ENCODE data around the gene ATG4B. TPM values are rescaled to one million over a fixed set of nuclear protein-coding genes. Genes with fewer than 3 reads are reported as not detected.

ATG4B gene
- total RNA-seq, 1 experiment from 2014 or later: 80.9 TPM

DNA sequence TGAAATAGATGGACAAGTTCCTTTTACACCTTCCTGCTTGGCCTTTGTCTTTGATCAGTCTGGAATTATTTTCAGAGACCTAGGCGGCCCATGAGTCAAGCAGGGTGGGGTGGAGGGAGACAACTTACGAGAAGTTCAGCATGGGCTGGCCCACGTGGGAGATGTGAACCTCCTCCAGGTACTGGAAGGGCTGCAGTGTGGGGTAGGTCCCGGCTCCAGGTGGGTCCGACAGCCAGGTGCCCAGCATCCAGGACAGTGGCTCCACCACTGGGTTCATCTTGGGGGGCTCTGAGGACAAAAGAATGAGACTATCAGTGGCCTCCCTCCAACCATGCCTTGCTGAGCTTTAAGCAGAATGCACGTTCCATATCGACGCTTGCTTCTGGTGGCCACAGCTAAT lies 31.3 kb upstream of the ATG4B start:
- DNase-seq (ENCODE audit: low read depth in 1 of 2, low spot score in 2 of 2): no peak
- Histone ChIP-seq H3K27me3 (replicated peaks) (no peaks in the 10 kb centered on the region), H3K4me1 (replicated peaks) (peaks cover 10% of the 10 kb centered on the region)

DNA sequence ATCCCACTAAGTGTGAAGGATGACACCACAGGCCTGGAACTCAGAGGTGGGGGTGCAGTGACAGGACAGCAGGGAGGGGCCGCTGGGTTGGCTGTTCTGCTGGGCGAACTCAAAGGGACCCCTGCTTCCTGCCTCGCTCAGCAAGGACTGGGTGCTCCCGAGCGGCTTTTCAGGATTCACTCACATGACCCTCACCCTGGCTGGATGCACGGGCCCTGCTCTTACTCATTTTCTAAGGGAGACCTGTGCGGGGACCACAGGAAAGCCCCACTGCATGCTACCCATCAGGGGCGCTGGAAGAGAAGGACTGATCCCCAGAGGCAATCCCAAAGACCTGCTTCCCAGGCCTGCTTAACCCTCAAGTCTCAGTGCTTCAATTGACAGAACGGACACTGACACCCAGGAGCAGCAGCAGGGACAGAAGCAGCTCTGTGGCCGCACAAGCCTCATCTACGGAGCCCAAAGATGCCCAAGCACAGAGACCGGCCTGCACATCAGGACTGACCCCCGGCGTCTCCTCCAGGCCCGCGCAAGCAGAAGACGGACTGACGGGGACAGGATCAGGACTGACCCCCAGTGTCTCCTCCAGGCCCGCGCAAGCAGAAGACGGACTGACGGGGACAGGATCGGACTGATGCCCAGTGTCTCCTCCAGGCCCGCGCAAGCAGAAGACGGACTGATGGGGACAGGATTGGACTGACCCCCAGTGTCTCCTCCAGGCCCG lies 30.2 kb upstream of the ATG4B start:
- Histone ChIP-seq H3K9me3 (replicated peaks) (no peaks in the 10 kb centered on the region), H3K4me3 (no peak overlapping the region), H3K4me1 (replicated peaks) (peaks cover 13% of the 10 kb centered on the region), H3K27ac (no peak overlapping the region), H3K27me3 (replicated peaks) (no peaks in the 10 kb centered on the region), H3K36me3 (peaks cover 40% of the 10 kb centered on the region)
- no peak for DNase-seq (ENCODE audit: low read depth in 1 of 2, low spot score in 2 of 2)

More for the DNA sequence above, 31.3 kb upstream of the ATG4B start:
- Histone ChIP-seq H3K9me3 (replicated peaks) (no peaks in the 10 kb centered on the region), H3K36me3 (peaks cover 44% of the 10 kb centered on the region), H3K27ac (no peak overlapping the region), H3K4me3 (no peak overlapping the region)

DNA sequence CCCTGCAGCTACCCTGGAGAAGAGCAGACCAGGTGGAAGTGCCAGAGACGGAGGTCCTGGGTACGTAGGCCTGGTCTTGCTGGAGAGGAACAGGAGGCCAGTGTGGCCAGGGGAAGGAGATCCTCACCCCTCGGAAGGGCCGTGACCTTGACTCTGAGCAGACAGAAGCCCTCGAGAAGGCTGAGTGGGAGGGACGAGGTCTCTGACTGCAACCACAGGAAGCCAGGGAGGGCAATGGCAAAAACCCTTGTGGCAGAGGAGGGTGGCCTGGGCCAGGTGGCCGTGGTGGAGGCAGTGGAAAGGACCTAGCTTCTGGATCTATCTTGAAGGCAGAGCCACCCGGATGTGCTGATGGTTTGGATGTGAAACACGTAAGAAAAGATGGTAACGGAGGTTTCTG lies 28.6 kb upstream of the ATG4B start:
- Histone ChIP-seq H3K27me3 (replicated peaks) (no peaks in the 10 kb centered on the region), H3K36me3 (peaks cover 34% of the 10 kb centered on the region), H3K9me3 (replicated peaks) (no peaks in the 10 kb centered on the region), H3K4me1 (replicated peaks) (peaks cover 18% of the 10 kb centered on the region), H3K27ac (no peak overlapping the region), H3K4me3 (no peak overlapping the region)
- no peak for DNase-seq (ENCODE audit: low read depth in 1 of 2, low spot score in 2 of 2)

DNA sequence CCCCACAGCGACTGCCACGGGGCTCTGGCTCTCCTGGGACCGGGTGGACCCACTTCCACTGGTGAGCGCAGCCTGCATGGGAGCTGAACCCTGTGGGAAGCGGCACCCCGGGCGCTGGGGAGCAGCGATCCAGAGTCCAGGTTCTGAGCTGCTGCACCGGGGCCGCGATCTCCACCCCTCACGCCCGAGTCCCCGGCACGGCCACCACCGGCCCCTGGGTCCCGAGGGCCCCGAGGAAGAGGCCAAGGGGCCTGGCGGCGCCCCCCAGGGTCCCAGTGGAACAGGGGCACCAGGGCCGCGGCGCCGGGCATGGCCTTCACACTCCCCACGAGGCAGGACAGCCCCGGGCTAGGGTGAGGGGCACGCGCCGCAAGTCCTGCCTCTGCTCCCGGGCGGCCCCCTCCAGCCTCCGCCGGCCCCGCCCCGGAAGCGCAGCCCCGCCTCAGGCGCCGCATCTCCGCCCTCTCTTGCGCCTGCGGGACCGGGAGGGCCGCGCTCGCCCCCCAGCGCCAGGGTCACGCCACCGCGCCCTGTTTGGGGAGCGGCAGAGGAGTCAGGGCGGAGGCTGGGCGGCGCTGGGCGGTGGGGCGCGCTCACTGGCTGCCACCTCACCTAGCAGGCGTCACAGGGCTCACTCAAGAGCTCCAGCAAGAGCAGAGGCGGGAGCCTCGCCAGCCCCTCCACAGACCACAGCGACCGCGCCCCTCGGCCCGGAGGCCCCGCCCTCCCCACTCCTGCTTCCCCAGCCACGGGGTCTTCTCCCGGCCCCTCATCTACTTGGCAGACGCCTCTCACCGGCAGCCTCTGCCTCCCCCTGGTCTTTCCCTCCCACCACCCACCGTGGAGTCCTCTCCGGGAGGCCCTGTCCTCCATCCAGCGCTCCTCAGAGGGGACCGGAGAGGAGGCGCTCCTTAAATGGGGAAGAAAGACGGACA lies 27.4 kb upstream of the ATG4B start:
- Histone ChIP-seq H3K36me3 (peaks cover 24% of the 10 kb centered on the region), H3K4me3 (peak overlapping the region; percentile 35), H3K4me1 (replicated peaks) (peaks cover 18% of the 10 kb centered on the region), H3K27me3 (replicated peaks) (no peaks in the 10 kb centered on the region), H3K9me3 (replicated peaks) (no peaks in the 10 kb centered on the region), H3K27ac (0 out of 2 replicates have a peak overlapping the region, but pooled peaks have one; percentile 32)
- peak; percentile 65 to 77 for DNase-seq (ENCODE audit: low read depth in 1 of 2, low spot score in 2 of 2)

DNA sequence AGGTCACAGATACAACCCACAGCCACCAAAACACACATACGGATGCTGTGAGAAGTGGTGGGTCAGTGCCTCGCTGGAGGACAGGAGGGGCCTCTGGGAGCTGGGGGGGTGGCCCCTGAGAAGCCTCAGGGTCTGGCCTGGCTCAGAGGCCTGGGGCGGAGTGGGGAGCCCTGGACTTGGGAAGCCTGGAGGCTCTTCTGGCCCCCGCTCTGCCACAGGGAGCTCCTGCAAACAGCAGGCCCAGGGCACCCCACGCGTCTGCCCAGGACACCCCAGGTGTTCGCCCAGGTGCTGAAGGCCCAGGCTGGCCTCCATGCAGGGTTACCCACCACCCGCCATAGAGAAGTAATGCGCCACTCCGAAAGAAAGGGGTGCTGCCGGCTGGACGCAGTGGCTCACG lies 26.4 kb upstream of the ATG4B start:
- peaks cover 17% of the 10 kb centered on the region for H3K36me3 ChIP-seq
- peaks cover 18% of the 10 kb centered on the region for H3K4me1 ChIP-seq (replicated peaks)
- H3K27me3 ChIP-seq (replicated peaks): no peaks in the 10 kb centered on the region
- H3K27ac ChIP-seq: no peak overlapping the region
- no peaks in the 10 kb centered on the region for H3K9me3 ChIP-seq (replicated peaks)
- DNase-seq (ENCODE audit: low read depth in 1 of 2, low spot score in 2 of 2): no peak
- no peak overlapping the region for H3K4me3 ChIP-seq

DNA sequence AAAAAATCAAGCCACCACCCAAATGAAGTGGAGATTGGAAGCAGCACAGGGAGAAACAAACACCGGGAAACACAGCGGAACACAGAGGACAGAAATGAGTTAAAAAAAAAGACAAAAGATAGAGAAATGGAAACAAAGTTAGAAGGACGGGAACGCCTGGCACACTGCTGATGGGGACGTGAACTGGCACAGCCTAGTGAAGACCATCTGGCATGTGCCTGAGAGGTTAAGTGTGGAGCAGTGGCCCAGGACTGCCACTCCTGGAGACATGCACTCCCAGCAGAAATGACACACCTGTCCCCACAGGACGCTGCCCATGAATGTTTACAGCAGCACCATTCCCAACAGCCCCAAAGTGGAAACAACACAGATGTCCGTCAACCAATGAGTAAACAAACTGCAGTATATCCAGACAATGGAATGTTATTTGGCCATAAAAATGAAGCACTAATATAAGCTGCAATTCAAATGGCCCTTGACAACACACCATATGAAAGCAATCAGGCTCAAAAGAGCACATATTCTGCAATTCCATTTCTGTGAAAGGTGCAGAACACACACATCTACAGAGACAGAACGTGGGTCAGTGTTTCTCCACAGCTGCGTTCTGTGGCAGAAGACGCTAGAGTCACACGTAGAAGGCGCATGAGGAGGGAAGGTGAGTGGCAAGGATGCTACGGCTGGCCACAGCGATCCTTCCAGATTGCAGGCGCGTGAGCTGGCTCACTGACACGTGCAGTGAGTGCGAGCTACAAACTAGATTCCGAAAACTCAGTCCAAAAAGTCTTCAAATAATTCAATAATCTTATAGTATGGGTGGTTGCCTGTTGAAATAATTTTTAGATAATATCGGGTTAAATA lies 25.1 kb upstream of the ATG4B start:
- Histone ChIP-seq H3K27me3 (replicated peaks) (no peaks in the 10 kb centered on the region), H3K36me3 (peaks cover 18% of the 10 kb centered on the region), H3K4me1 (replicated peaks) (peaks cover 18% of the 10 kb centered on the region), H3K9me3 (replicated peaks) (no peaks in the 10 kb centered on the region), H3K27ac (no peak overlapping the region), H3K4me3 (no peak overlapping the region)
- DNase-seq (ENCODE audit: low read depth in 1 of 2, low spot score in 2 of 2): no peak

DNA sequence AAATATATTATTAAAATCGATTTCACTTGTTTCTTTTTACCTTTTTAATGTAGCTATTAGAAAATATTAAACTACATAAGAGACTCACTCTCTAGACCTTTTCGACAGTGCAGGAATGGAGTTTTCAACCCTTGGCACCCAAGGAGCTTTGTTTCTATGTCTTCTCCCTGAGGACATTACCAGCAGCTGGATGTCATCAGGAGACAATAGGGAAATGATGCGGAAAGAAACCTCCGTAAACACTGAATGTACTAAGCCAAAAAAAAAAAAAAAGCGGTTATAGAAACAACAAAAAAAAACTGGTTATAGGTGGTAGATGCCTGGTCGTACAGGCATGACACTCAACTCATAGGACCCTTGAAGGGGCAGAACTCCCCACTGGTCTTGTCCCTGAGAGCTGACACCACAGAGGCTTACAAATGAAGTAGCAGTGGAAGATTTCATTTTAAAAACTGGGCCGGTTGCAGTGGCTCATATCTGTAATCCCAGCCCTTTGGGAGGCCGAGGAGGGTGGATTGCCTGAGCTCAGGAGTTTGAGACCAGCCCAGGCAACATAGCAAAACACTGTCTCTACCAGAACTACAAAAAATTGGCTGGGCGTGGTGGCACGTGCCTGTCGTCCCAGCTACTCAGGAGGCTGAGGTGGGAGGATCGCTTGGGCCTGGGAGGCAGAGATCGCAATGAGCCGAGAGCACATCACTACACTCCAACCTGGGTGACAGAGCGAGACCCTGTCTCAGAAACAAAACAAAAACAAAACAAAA lies 24.3 kb upstream of the ATG4B start:
- H3K36me3 ChIP-seq: peaks cover 21% of the 10 kb centered on the region
- H3K27me3 ChIP-seq (replicated peaks): no peaks in the 10 kb centered on the region
- no peak overlapping the region for H3K27ac ChIP-seq
- no peak overlapping the region for H3K4me3 ChIP-seq
- DNase-seq (ENCODE audit: low read depth in 1 of 2, low spot score in 2 of 2): peak in 1 of 2 experiments; percentile 12
- no peaks in the 10 kb centered on the region for H3K9me3 ChIP-seq (replicated peaks)
- peaks cover 18% of the 10 kb centered on the region for H3K4me1 ChIP-seq (replicated peaks)

DNA sequence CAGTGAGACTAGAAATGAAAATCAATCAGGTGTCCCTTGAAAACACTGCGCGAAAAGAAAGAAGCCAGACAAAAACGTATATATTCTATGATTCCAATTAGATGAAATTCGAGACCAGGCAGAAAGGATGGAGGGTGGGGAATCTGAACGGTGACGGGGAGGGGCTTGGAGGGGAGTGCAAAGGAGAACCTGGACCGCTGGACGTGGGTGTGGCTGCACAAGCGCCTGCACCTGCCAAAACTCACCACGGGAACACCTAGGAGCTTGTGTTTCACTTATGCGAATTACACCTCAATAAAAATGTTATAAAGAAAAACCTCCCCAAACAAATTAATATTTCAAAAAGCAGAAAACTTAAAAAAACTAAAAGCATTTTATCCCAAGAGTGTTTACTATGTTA lies 22.5 kb upstream of the ATG4B start:
- Histone ChIP-seq H3K27ac (no peak overlapping the region), H3K9me3 (replicated peaks) (no peaks in the 10 kb centered on the region), H3K27me3 (replicated peaks) (no peaks in the 10 kb centered on the region), H3K4me1 (replicated peaks) (peaks cover 14% of the 10 kb centered on the region), H3K4me3 (no peak overlapping the region), H3K36me3 (peaks cover 22% of the 10 kb centered on the region)
- DNase-seq (ENCODE audit: low read depth in 1 of 2, low spot score in 2 of 2): no peak

DNA sequence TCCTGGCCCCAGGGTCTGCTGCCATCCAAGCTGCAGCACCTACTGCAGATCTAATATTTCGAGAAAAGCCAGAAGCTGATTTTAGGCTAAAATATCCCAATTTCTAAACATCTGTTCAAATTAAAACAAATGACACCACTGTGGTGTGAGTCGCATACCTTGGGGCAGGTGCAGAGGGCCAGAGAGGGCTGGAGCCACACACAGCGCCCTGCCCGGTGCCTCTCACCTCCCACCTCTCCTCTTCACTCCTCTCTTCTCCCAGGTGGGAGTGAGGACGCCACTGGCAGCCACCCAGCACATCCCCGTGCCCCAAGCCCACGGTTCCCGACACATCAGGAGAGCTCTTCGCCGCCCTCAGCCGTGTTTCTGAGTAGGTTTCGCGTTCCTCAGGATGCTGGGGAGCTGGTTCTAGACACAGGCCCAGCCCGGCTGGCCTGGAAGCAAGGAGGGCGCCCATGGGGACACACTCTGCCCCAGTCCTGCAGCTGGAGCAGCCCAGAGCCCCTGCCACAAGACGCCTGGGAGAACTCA lies 21.9 kb upstream of the ATG4B start:
- no peak overlapping the region for H3K27ac ChIP-seq
- H3K4me1 ChIP-seq (replicated peaks): peaks cover 9% of the 10 kb centered on the region
- no peaks in the 10 kb centered on the region for H3K27me3 ChIP-seq (replicated peaks)
- no peak for DNase-seq (ENCODE audit: low read depth in 1 of 2, low spot score in 2 of 2)
- no peaks in the 10 kb centered on the region for H3K9me3 ChIP-seq (replicated peaks)
- H3K4me3 ChIP-seq: no peak overlapping the region
- peaks cover 22% of the 10 kb centered on the region for H3K36me3 ChIP-seq

DNA sequence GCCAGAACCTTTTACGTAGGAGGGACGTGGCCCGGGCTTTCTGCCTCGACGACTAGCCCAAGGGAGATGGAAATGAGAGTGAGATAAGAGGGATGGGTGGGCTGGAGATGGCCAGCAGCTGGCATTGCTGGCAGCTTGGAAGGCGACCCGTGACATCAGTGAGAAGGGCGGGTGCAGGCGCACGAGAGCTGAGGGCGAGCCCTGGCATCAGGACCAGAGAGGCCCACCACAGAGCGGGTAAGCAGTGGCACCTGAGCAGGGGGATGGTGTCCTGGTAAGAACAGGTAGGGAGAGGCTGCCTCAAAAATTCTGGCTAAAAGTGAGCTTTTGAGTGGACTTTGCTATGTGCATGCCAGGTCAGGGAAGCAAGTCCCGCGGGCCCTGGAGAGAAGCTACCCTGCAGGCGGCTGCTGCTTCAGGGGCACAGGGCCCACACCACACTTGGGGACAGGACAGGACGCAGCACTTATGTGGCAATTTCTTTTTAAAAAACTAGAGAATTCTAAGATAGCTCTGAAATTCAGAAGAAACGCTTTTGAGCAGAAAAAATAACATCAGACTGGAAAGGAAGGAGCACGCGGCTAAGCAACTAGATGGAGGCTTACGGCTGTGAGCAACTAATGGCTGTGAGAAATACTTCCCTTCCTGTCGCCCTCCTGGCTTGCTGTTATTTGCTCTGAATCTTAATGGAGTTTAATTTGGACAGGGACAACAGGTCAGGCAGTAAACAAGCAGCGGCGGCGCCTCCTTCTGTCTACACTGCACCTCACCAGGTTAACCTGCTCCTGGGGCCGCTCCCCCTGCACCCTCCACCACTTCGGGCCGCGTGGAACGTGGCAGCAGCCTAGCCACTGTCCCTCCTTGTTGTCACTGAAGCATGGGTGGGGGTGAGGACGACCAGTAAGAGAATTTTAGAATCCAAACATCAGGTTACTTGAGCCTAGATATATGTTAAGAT lies 21.0 kb upstream of the ATG4B start:
- H3K4me1 ChIP-seq (replicated peaks): peaks cover 9% of the 10 kb centered on the region
- H3K4me3 ChIP-seq: no peak overlapping the region
- no peaks in the 10 kb centered on the region for H3K27me3 ChIP-seq (replicated peaks)
- no peaks in the 10 kb centered on the region for H3K9me3 ChIP-seq (replicated peaks)
- no peak for DNase-seq (ENCODE audit: low read depth in 1 of 2, low spot score in 2 of 2)
- H3K36me3 ChIP-seq: peaks cover 22% of the 10 kb centered on the region
- H3K27ac ChIP-seq: no peak overlapping the region

DNA sequence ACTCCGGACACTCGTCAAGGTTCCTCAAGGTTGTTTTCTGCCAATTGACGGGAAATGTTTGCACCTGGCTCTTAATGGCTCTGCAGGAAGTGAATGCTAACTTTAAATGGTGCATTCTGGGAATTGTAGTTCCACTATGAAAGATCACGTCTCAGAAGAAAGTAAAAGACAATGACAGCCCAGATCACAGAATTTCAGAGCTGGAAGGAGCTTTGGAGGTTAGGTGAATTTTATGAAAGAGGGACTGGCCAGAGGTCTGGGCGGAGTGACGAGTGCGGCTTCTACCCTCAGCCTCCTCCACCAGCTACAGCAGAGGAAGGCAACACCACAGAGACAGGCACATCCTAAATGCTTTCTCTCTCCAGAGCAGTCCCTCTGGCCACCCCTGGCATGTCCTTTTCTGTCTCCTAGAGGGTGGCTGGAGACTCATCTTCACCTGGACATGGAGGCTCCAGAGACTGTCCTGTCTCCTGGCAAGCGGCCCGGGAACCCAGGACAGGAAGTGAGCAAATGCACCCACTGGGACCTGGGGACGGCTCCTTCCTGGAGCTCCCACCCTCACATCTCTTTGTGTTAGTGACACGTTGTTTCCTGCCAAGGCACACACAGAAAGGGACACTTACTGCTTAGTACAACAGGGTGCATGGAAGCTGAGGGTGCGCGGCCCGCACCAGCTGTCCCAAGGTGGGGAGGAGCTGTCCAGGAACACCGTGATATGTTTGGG lies 19.9 kb upstream of the ATG4B start:
- DNase-seq (ENCODE audit: low read depth in 1 of 2, low spot score in 2 of 2): no peak
- Histone ChIP-seq H3K4me1 (replicated peaks) (peaks cover 3% of the 10 kb centered on the region), H3K4me3 (no peak overlapping the region), H3K27me3 (replicated peaks) (no peaks in the 10 kb centered on the region), H3K9me3 (replicated peaks) (no peaks in the 10 kb centered on the region), H3K27ac (no peak overlapping the region), H3K36me3 (peaks cover 22% of the 10 kb centered on the region)
